ENCODE data around the gene FAM210B. TPM values are rescaled to one million over a fixed set of nuclear protein-coding genes. Genes with fewer than 3 reads are reported as not detected.

FAM210B gene
- polyA plus RNA-seq, 2 of the 4 experiments (the other 2 are of a cell fraction) = 9.1 to 13.1 TPM

DNA sequence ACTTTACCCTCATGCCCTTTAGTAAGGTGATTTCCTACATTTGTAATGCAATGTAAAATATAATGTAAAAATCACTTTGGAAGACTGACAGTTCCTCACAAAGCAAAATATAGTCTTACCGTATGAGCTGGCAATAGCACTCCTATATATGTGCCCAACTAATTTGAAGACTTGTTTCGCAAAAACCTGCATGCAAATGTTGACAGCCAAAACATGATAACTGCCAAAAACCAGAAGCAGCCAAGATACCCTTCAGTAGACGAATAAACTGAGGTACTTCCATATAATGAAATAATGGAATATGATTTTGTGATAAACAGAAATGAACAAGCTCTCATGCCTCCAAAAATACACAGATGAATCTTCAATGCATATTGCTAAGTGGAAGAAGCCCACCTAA, 19.6 kb downstream of the FAM210B start:
- CTCF ChIA-PET = no interaction called here
- POLR2A ChIA-PET = no interaction called here
- no peak for FAIRE-seq

DNA sequence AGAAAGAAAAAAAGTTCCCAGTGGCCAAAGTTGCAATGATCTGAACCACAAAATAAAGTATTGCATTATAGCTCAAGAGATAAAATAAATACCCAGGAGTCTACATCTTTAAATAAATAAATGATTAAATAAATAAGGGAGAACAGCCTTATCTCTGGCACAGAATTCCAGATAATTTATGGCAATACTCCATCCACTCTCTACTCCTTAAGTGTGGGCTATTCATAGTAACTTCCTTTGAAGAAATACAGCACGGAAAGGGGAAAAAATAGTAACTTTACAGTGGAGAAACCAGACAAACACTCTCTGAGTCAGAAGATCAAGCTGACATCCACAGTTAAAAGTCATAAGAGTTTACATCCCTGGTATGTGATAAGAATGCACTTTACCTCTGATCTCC, 21.6 kb downstream of the FAM210B start:
- no peak for ATAC-seq
- POLR2A ChIA-PET = no interaction called here

More for the DNA sequence above, 19.6 kb downstream of the FAM210B start:
- DNase-seq (ENCODE audit: low read depth in 1 of 2, low spot score in 1 of 2) (no peak), ATAC-seq (no peak)
- no peak overlapping the region for H3K27ac ChIP-seq
- H3K4me2 ChIP-seq = no peak overlapping the region
- H3K4me3 ChIP-seq = no peak overlapping the region
- H3K4me1 ChIP-seq = peaks cover 11% of the 10 kb centered on the region
- H3K9me3 ChIP-seq = no peaks in the 10 kb centered on the region
- TF ChIP-seq CHD2 (IDR thresholded peaks at IDR 0.05; ENCODE audit: low read length, partially characterized antibody) (no peak), CHD4 (IDR thresholded peaks at IDR 0.05; ENCODE audit: borderline replicate concordance) (no peak), KDM1A (IDR thresholded peaks at IDR 0.05; ENCODE audit: low read depth) (no peak)
- TF ChIP-seq, protein P1, sequence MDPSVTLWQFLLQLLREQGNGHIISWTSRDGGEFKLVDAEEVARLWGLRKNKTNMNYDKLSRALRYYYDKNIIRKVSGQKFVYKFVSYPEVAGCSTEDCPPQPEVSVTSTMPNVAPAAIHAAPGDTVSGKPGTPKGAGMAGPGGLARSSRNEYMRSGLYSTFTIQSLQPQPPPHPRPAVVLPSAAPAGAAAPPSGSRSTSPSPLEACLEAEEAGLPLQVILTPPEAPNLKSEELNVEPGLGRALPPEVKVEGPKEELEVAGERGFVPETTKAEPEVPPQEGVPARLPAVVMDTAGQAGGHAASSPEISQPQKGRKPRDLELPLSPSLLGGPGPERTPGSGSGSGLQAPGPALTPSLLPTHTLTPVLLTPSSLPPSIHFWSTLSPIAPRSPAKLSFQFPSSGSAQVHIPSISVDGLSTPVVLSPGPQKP (IDR thresholded peaks at IDR 0.05; ENCODE audit: low read depth, low read length) = no peak
- WGBS (ENCODE audit: missing lambda C conversion rate) = 93% methylated on average over 3 of the region's 3 CpGs

DNA sequence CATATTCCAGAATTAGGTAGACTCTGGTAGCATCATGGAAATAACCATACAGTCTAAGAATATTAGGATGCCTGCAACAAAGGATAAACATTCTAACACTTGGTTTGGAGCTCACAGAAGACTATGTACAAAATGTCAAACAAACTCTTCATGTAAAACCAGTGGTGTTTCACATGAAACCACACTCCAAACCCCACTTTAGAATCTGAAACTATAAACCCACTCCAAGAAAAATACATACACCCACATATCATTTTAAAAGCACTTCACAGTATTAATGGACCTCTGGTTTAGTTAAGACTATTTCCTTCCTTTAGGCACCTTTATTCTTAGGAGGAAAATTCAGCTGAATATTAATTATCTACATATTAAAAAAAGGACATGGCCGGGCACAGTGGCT, 22.7 kb downstream of the FAM210B start:
- DNase-seq (ENCODE audit: low read depth in 1 of 2, low spot score in 1 of 2) (no peak), ATAC-seq (no peak), FAIRE-seq (no peak)
- CTCF ChIA-PET = interaction anchor here (0.7 to 1.7 kb wide), 2 partner anchors 9 to 17 kb away, joined by 3 to 5 read pairs; no protein-coding TSS in a partner anchor
- 87% methylated on average over 1 of the region's 1 CpG for WGBS (ENCODE audit: missing lambda C conversion rate)
- no peak overlapping the region for H3K4me3 ChIP-seq
- POLR2A ChIA-PET = no interaction called here
- H3K27ac ChIP-seq = no peak overlapping the region
- peaks cover 3% of the 10 kb centered on the region; the same call in 1 of the 3 replicates for H3K4me1 ChIP-seq
- no peak overlapping the region for H3K4me2 ChIP-seq
- no peak for TF ChIP-seq BHLHE40 (IDR thresholded peaks at IDR 0.05; ENCODE audit: low read depth, low read length)
- TF ChIP-seq ZFP36 (IDR thresholded peaks at IDR 0.05; ENCODE audit: borderline replicate concordance, partially characterized antibody) = no peak
- no peak for TF ChIP-seq HOXB5 (CRISPR knock-in tag; IDR thresholded peaks at IDR 0.05)
- TF ChIP-seq, protein P2, sequence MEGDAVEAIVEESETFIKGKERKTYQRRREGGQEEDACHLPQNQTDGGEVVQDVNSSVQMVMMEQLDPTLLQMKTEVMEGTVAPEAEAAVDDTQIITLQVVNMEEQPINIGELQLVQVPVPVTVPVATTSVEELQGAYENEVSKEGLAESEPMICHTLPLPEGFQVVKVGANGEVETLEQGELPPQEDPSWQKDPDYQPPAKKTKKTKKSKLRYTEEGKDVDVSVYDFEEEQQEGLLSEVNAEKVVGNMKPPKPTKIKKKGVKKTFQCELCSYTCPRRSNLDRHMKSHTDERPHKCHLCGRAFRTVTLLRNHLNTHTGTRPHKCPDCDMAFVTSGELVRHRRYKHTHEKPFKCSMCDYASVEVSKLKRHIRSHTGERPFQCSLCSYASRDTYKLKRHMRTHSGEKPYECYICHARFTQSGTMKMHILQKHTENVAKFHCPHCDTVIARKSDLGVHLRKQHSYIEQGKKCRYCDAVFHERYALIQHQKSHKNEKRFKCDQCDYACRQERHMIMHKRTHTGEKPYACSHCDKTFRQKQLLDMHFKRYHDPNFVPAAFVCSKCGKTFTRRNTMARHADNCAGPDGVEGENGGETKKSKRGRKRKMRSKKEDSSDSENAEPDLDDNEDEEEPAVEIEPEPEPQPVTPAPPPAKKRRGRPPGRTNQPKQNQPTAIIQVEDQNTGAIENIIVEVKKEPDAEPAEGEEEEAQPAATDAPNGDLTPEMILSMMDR (IDR thresholded peaks at IDR 0.05) = no peak
- TF ChIP-seq, protein P3, sequence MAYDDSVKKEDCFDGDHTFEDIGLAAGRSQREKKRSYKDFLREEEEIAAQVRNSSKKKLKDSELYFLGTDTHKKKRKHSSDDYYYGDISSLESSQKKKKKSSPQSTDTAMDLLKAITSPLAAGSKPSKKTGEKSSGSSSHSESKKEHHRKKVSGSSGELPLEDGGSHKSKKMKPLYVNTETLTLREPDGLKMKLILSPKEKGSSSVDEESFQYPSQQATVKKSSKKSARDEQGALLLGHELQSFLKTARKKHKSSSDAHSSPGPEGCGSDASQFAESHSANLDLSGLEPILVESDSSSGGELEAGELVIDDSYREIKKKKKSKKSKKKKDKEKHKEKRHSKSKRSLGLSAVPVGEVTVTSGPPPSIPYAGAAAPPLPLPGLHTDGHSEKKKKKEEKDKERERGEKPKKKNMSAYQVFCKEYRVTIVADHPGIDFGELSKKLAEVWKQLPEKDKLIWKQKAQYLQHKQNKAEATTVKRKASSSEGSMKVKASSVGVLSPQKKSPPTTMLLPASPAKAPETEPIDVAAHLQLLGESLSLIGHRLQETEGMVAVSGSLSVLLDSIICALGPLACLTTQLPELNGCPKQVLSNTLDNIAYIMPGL (CRISPR knock-in tag; IDR thresholded peaks at IDR 0.05; ENCODE audit: borderline replicate concordance) = no peak
- TF ChIP-seq EP300 (IDR thresholded peaks at IDR 0.05) = no peak
- no peak for TF ChIP-seq SREBF2 (IDR thresholded peaks at IDR 0.05)
- H3K9me3 ChIP-seq = no peaks in the 10 kb centered on the region

More for the DNA sequence above, 21.6 kb downstream of the FAM210B start:
- FAIRE-seq (no peak), DNase-seq (ENCODE audit: low read depth in 1 of 2, low spot score in 1 of 2) (no peak)
- Histone ChIP-seq H3K27ac (no peak overlapping the region), H3K9me3 (no peaks in the 10 kb centered on the region), H3K4me1 (no peaks in the 10 kb centered on the region; the same call in 2 of the 3 replicates), H3K4me2 (no peak overlapping the region), H3K4me3 (no peak overlapping the region)
- CTCF ChIA-PET = interaction anchor here (1.6 to 1.7 kb wide), 2 partner anchors 18 to 19 kb away, joined by 3 to 5 read pairs; no protein-coding TSS in a partner anchor
- no peak for TF ChIP-seq CEBPB (IDR thresholded peaks at IDR 0.05)
- TF ChIP-seq EP300 (IDR thresholded peaks at IDR 0.05) = no peak
- TF ChIP-seq, protein P4, sequence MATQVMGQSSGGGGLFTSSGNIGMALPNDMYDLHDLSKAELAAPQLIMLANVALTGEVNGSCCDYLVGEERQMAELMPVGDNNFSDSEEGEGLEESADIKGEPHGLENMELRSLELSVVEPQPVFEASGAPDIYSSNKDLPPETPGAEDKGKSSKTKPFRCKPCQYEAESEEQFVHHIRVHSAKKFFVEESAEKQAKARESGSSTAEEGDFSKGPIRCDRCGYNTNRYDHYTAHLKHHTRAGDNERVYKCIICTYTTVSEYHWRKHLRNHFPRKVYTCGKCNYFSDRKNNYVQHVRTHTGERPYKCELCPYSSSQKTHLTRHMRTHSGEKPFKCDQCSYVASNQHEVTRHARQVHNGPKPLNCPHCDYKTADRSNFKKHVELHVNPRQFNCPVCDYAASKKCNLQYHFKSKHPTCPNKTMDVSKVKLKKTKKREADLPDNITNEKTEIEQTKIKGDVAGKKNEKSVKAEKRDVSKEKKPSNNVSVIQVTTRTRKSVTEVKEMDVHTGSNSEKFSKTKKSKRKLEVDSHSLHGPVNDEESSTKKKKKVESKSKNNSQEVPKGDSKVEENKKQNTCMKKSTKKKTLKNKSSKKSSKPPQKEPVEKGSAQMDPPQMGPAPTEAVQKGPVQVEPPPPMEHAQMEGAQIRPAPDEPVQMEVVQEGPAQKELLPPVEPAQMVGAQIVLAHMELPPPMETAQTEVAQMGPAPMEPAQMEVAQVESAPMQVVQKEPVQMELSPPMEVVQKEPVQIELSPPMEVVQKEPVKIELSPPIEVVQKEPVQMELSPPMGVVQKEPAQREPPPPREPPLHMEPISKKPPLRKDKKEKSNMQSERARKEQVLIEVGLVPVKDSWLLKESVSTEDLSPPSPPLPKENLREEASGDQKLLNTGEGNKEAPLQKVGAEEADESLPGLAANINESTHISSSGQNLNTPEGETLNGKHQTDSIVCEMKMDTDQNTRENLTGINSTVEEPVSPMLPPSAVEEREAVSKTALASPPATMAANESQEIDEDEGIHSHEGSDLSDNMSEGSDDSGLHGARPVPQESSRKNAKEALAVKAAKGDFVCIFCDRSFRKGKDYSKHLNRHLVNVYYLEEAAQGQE (IDR thresholded peaks at IDR 0.05) = no peak
- TF ChIP-seq HOXA7 (CRISPR knock-in tag; IDR thresholded peaks at IDR 0.05) = no peak
- no peak for TF ChIP-seq ZC3H11A (IDR thresholded peaks at IDR 0.05)
- TF ChIP-seq RAD21 (conservative IDR thresholded peaks at IDR 0.05 in 1 of 2, IDR thresholded peaks at IDR 0.05 in 1 of 2) = no peak
- WGBS (ENCODE audit: missing lambda C conversion rate) = 82% methylated on average over 1 of the region's 1 CpG
